GM19372 (cell line): ENCODE measurements around the gene ADCY1.

Experiments
- ATAC-seq: cut with Tn5 transposase; IDR thresholded peaks from one replicate; pipeline ENCODE4 v1.9.1; 2021; ENCODE audit warnings: mild to moderate bottlenecking, low read depth, moderate library complexity; ENCODE audit not compliant: unreplicated experiment

ADCY1 gene

DNA sequence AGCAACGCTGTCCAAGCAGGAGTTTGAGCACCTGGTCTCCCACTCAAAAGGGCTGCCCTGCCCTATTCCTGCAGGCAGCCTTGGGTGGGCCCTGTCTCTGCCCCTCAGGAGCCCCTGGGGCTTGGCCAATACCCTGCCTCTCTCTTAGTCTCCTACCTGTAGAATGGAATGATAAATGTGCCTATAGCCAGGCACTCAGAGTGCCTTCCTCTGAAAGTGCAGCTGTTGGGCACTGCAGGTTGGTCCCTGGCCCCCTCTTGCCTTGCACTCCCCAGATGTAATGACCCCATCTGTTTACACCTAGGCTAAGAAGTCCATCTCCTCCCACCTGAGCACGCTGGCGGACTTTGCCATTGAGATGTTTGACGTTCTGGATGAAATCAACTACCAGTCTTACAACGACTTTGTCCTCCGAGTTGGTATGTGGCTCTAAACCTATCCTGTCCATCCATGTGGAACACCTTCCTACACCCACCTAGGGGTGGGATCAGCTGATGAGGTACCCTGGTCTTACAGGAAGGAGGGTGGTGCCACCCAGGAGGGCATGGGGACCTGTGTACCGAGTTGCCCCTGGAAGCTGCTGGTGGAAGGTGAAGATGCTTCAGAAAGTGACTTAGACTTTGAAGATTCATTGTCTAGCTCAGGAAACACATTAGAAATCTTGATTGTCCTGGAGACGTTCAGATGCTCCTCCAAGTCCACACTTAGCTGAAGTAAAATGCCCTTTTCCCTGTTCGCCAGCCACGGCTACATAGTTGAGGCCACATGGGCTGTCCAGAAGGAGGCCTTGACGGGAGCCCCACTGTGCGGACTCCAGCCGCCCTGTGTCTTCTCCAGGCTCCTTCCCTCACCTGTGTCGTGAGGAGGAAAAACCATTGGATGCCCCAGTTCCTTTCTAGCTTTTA lies 134.1 kb downstream of the ADCY1 start:
- no peak for ATAC-seq

DNA sequence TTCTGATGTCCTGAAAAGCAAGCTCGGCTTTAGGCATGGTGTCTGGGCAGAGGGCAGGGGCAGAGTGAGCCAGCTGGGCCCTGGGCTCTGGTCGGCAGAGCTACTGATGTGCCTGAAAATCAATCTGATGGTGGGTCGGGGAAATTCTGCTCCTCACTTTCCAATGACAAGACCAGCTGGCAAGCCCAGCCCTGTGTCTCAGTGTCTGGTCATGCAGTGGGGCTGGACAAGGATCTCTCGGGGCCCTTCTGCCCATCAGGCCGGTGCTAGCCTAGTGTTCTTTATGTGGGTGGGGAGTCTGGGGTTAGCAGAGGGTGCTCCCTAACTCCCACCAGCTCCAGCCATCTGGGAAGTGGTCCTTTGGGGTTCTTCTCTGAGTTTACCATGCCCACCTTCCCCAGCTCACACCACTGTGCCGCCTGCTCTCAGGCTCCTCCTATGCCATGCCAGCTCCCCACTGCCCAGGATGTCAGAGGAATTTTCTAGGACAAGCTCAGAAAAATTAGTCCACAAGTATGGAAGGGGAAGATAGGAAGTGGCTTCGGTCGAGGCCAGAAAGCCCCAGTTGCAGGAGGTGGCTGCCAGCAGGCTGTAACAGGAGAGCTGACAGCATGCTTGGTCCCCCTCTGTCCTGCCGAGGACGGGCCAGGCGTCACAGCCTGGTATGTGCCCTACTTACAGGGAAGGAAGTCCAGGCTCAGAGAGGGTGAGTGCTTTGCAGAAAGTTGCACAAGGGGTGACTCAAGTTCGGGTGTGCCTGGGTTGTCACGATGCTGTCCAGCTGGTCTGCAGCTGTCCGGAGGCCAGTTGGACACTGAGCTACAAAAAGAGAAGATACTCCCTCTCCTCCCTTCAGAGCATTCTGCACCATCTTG lies 135.2 kb downstream of the ADCY1 start:
- ATAC-seq, result no peak

DNA sequence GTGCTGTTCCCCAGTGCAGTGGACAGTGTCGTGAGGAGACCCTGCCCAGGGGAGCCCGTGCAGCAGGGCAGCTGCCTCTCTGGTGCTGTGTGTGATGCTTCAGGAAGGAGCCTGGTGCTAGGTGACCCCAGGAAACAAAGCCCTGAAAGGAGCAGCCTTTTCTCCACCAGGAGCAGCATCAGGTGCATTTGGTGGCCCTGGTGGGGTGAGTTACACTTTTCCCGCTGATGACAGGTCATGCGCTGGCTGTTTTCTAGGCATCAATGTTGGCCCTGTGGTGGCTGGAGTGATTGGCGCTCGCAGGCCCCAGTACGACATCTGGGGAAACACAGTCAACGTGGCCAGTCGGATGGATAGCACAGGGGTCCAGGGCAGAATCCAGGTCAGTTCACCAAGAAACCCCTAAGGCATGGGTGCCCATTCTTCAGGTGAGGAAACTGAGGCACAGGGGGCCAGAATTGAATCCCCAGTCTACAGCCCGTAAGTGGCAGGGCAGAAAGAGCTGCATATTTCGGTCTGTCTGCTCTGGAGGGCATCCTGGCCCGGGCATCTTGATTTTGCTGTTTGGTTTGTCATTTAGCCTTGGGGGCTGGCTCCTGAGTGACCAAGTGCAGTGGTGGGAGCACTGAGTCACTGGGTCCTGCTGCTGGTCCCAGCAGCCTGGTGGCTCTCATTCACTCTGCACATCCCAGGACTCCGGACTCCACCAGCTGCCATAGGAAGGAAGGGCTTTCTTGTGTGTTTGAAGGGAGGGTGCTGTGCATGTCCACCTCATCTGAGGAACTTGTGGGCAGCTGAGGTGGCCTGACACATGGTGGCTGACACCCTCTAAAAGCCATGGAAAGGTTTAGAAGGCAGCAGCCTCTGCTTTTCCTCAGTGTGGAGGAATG lies 136.3 kb downstream of the ADCY1 start:
- ATAC-seq, result no peak

DNA sequence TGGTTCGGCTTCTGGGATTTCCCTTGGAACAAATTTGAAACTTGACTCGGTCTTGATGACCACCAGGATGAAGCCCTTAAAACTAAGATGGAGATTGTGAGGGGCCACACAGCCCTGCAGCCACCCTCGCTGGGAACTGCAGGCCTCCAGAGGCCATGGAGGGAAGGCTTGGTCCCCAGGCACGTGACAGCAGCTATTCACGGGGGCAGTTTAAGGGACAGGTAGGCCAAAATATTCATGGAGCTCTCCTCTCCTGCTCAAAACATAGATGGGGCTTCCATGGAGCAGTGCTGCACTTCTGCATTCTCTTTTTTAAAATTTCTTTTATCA lies 137.0 kb downstream of the ADCY1 start:
- ATAC-seq, result no peak

DNA sequence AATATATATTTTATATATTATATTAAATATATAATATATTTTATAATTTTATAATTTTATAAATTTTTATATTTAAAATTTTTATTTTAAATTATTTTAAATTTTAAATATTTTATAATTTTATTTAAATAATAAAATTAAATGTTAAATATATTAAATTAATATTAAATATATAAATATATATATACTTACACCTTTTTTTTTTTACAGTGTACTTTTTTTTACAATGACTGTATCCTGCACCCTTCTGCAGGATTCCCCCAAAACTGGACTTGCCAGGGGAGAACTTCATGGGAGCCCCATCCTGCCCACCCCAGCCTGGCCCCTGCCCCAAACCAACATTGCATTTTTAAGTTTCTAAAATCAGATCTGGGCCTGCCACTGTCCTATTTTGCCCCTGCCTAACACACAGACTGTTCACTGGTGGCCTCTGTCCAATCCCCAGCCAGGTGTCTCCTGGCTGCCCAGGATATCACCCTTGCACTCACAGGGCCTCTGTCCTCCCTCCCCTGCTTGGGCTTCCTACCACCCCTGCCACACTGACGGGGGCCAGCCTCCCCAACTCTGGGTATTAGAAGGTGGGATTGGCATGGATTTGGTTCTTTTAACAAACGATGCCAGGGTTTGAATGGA lies 138.0 kb downstream of the ADCY1 start:
- no peak for ATAC-seq

DNA sequence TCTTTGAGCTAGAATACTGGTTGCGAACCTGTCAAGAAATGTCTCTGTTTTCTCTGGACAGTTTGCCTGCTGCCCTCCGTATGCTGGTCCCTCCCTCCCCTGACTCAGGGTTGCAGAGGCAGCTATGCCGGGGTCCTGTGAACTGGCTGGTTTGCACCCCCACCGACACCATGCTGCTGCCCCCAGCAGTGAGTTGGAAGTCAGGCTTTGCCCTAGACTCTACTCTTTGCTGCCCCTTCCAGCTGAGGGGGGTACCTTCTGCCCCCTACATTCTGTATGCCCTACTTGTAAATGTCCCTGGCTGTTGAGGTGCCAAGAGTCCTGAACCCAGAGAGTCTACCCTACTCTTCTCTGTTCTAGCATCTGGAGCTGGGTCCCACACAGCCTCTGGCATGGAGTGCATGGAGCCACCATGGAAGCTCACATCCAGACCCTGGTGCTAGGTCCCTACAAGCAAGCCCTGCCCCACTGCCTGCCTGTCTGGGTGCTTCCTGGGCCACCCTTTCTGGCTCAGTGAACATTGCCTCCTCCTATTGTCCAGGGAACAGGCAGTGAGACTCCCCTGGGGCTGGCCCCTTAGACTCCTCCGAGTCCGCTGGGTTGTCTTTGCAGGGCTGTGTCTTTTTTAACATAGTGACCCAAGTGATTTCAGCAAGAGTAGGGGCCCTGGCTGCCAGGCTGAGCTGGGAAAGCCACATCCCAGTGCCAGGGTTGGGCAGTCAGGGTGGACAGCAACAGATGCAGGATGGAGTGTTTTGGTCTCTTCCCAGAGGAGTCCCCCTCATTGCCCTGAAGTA lies 138.9 kb downstream of the ADCY1 start:
- ATAC-seq, result no peak

DNA sequence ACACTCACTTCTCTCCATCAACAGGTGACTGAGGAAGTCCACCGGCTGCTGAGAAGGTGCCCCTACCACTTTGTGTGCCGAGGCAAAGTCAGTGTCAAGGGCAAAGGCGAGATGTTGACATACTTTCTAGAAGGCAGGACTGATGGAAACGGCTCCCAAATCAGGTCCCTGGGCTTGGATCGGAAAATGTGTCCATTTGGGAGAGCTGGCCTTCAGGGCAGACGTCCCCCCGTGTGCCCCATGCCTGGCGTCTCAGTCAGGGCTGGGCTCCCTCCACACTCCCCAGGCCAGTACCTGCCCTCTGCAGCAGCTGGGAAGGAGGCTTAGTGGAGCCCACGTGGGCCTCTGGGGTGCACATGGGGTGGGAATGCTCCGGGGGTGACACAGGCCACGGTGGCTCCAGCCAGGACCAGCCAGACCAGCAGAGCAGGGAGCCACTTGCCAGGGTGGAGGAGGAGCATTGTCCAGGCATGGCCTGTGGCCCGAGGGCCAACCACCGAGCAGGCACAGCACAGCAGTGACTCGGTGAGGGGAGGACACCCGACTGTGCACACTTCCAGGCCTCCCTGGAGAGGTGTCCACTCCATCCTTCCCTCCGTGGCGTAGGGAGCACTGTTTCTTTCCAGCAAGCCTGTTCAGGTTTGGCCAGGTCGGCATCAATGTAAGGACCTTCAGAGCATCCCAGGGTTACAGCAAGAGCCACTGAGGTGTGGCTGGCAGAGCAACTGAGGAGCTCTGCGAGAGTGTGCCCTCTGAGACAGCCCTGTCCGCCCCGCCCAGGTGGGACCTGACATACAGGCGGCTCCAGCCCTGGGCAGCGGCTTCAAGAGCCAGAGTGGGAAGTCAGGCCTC lies 139.7 kb downstream of the ADCY1 start:
- ATAC-seq, result no peak

DNA sequence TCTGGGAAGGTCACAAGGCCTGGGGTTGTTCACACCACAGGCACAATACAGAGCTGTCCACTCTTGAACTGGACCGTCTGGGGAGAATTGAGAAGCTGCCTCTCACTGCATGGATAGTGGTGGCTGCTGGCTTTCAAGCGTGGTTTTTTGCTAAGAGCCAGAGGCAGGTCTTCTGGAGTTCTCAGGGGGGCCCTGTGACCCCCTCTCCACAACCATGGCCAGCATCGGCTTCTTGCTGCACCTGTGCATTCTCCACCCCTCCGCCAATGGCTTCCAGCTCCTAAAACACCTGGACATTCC lies 140.3 kb downstream of the ADCY1 start:
- no peak for ATAC-seq

DNA sequence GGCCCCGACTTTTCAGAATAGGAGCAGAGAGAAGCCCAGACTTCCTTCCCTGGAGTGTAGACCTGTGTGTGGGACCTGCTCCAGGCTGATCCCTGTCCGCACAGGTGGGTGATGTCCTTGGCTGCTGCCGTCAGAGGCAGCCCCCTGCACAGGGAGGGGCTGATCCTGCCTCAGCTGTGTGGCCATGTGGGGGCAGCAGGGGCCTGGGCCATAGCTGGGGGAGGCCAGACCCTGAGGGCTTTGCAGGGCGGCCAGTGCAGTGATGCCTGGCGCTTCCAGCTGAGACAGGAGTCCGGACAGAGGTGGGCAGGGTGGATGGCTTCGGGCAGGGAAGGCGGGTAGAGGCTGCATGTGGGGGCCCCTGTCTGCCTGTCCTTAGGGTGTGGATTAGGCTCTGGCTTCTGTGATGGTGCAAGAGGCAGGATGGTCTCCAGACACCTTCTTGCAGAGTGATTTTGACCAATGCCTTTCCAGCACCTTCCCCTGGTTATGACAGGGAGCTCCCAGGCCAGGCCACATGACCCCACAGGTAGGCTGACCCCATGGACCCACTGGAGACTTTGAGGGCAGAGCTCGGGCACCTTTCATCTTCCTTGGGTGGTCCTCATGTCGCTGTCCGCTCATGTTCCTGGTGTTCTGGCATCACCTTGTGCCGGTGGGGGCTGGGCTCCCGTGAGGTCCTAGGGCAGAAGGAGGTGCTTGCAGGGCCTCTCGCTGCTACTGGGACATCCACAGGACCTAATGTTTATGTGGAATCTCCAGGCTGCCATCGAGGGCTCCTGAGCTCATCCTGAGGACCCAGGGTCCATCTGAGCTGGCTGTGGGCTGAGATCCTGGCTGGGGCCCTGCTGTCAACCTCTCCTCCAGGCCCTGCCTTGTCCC lies 141.5 kb downstream of the ADCY1 start:
- no peak for ATAC-seq

DNA sequence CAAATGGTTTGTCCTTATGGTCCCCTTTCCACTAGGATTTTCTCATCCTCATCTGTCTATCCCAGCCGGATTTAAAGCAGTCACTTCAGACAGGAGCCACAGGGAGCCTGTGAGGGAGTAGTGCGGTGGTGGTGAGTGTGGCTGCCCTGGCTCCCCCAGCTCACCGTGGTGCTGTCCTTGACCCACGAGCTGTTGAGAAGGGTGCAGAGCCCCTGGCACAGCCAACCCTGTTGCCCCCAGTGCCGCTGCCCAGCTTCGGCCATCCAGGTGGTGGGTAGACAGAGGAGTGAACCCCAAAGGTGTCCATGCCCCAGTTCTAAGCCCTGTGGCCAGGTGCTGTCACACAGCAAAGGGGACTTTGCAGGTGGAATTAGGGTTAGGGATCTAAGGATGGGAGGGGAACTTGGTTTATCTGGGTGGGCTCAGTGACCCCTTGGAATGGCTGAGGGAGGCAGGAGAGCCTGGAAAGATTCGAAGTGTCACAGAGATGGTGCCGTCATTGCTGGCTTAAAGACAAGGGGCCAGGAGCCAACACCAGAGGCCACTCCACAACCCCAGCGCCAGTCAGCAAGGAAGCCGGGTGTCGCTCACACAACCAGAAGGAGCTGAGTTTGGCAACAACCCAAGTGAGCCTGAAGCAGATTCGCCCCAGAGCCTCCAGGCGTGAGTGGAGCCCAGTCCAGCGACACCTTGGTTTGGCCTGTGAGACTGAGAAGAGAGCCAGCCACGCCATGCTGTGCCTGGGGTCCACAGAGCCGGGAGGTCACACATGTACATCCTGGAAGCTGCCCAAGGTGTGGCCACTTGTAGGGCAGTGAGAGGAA lies 142.4 kb downstream of the ADCY1 start:
- no peak for ATAC-seq

DNA sequence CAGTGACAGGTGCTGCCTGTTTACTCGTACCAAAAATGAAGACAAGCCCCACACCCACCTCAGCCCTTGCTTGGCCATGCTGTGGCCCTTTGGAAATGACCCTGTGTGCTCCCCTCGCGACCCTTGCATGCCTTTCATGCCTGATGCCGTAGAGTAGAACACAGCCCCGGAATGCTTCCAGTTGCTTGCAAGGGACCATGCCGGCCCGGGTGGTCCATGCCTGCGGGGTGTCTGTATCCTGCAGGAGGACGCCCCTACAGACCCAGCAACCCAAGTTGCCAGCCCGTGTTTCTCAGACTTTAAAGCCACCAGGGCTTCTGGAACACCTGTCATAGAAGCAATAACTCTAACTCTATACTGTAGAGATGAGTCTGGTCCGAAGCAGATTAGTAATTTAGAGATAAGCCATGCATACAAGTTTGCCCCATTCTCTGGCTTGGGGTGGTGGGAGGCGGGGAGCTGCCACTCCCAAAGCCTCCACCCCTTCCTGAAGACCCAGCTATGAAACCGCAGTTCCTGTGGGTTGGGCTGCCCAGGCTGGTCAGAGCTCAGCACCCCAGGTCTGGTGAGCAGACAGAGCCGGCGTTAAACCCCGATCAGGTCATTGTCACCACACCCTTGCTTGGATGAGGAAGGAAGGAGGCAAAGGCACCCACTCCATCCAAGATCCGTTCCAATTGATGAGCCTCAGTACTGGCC lies 143.5 kb downstream of the ADCY1 start:
- ATAC-seq, result no peak

DNA sequence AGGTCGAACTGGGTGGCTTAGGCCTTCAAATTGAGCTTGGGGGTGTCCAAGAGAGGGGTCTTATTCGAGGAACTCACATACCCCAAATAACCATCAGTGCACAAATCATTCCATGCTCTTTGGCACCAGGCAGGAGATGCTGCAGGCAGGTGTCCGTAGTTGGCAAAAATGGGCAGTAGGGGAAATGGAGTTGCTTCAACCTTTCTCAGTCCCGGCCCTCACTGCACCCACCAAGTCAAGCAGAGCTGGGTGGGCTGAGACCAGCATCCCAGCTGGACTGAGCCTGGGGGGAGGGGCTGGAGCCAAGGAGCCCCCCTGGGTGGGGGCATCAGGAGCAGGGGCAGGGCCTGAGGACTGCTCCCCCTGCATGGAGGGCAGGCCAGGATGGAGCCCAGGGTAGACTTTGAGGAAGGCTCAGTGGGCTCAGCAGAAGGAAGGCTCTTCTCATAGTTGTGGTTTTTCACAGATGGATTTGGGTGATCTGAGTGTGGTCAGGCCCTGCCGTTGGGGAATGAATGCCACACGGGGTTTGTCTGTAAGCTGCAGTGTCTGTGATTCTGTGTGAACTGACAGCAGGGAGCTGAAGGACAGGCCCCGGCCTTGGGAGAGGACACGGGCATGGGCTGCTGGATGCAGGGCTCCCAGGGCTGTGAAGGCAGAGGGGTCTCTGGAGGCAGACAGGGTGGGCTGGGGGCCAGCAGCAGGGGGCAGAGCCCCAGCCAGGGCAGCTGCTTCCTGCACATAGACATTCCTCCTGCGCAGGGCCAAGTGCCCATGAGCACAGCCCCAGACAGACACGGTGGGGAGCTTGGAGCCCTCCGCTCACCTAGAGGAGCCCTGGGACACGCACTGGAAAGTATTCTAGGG lies 144.5 kb downstream of the ADCY1 start:
- no peak for ATAC-seq

DNA sequence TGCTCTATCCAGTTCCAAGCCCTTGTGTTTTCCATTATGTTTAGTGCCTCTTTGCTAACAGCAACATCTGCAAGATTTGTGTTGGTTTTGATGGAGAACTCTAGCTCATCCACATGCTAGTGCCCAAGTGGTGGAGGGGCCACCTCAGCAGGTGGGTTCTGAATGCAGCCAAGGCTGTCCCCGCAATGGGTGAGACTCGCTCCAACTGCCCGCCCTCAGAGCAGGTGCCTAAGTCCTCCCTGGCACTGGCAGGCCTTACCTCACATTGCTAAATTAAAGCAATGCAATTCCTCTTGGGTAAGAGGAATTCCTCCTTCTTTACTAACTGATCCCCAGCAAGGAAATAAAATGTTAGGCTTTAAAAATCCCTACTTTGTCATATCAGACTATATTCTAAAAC lies 146.8 kb downstream of the ADCY1 start:
- ATAC-seq, result no peak

DNA sequence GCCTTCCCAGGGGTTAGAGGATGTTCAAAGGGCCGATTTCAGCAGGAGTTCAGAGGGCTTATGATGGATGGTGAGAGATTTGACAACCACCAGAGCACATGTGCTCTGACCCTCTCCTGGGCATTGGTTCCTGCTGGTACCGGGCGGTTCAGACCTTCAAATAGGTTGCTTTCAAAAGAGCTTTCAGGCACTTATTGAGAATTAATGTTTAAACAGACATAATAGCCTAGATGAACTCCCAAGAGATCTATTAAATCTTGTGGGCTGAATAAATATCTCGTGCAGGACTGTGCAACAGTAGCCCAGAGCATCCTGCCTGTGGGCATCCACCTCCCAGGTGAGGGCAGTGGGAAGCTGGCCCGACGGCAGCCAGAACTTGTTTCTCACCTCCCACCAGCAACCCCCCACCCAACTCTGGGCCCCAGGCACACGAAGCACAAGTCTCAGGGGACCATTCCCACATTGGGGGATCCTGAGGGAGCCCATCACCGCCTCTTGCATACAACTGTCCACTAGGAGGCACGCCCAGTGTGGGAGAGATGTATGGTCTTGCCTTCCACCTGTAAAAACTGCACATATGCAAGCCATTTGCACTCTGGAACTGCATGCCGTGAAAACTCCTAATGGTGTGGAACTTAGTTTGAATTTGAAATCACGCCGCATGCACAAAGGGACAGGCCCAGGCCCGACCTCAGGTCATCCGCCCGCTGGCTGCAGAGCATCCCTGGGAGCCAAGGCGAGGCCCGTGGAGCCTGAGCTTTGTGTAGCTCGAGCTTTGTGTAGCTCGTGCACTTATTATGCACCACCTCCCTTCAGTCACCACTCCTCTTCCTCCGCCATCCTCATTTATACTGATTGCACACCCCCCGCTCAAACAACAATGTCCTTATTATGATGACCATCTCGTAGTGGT lies 147.8 kb downstream of the ADCY1 start:
- ATAC-seq, result no peak
